Left ventricle myocardium inferior (tissue), 1 donor: Measurements from ENCODE around the gene DMP1. TPM values are rescaled to one million over a fixed set of nuclear protein-coding genes. Genes with fewer than 3 reads are reported as not detected.

Source experiments
- DNase-seq: peaks from one replicate; pipeline ENCODE4 v3.0.0-alpha.2; 2020
- H3K27ac ChIP-seq: fragments of 200-600 bp; replicated peaks from 2 replicates; pipeline ENCODE4 v1.8.0; 2021
- H3K27me3 ChIP-seq: fragments of 200-600 bp; 2 replicates; pipeline ENCODE4 v1.8.0; 2021; ENCODE audit warnings: low read depth
- H3K36me3 ChIP-seq: fragments of 200-600 bp; 2 replicates; pipeline ENCODE4 v1.8.0; 2021
- H3K4me1 ChIP-seq: fragments of 200-600 bp; 2 replicates; pipeline ENCODE4 v1.8.0; 2021
- H3K4me3 ChIP-seq: fragments of 200-600 bp; 2 replicates; pipeline ENCODE4 v1.8.0; 2021; ENCODE audit warnings: mild to moderate bottlenecking, moderate library complexity
- H3K9me3 ChIP-seq: fragments of 200-600 bp; replicated peaks from 2 replicates; pipeline ENCODE4 v1.8.0; 2021
- CTCF ChIP-seq: fragments of 200-600 bp; IDR thresholded peaks from 2 replicates; pipeline ENCODE4 v1.8.0; 2021; ENCODE audit warnings: antibody characterized with exemption, mild to moderate bottlenecking, borderline replicate concordance
- intact Hi-C: fragments of 100-400 bp; cut with micrococcal nuclease; formaldehyde crosslinking; loops from one replicate; pipeline ENCODE4 v1.11.0; 2022
- long read RNA-seq: library from polyadenylated mRNA; unstranded; transcript quantifications from one replicate; pipeline ENCODE4 v2.0.0, GENCODE V29; 2021
- total RNA-seq: library from RNA; stranded (reverse); fragmentation: NEBNext Ultra II Directional; extraction: Animal tissue kit (Norgen Biotek cat#: 25700); gene quantifications from one replicate; pipeline ENCODE4 v1.2.1, GENCODE V29; 2021
- donor health status: DM: no; HTN: yes; CAD: no; lungs with severe emphysema.

Gene DMP1
- not detected for total RNA-seq
- long read RNA-seq = 0 reads

- Histone ChIP-seq H3K36me3 (no peaks in the 10 kb centered on the region), H3K27me3 (no peaks in the 10 kb centered on the region), H3K4me3 (no peak within 1 kb of the TSS), H3K27ac (no peak within 1 kb of the TSS), H3K9me3 (no peaks in the 10 kb centered on the region), H3K4me1 (no peaks in the 10 kb centered on the region)
- intact Hi-C loops = no loop called here
- no peak for DNase-seq
- TF ChIP-seq CTCF = no peak
These were observed at the start of gene DMP1 for GRCh38 chr4:87649980-87650379. DMP1 (plus strand) TSS chr4:87650280; CDS start chr4:87656493, 6,213 bp downstream.

- H3K36me3 ChIP-seq = no peaks in the 10 kb centered on the region
- H3K9me3 ChIP-seq = peaks cover 12% of the 10 kb centered on the region
- intact Hi-C loops = no loop called here
- H3K4me1 ChIP-seq = no peaks in the 10 kb centered on the region
- no peak for DNase-seq
- H3K27ac ChIP-seq = no peak overlapping the region
- H3K4me3 ChIP-seq = no peak overlapping the region
- TF ChIP-seq CTCF = no peak
- no peaks in the 10 kb centered on the region for H3K27me3 ChIP-seq
These were observed 48.7 kb upstream of the DMP1 start for GRCh38 chr4:87601361-87601760.

- Histone ChIP-seq H3K27me3 (peaks cover 16% of the 10 kb centered on the region), H3K4me1 (no peaks in the 10 kb centered on the region), H3K9me3 (no peaks in the 10 kb centered on the region), H3K36me3 (no peaks in the 10 kb centered on the region), H3K4me3 (no peak within 1 kb of the TSS), H3K27ac (no peak within 1 kb of the TSS)
- intact Hi-C loops = no loop called here
- TF ChIP-seq CTCF = no peak
- no peak for DNase-seq
These were observed 41.9 kb upstream of the DMP1 start, which contains the start of gene DSPP for GRCh38 chr4:87608229-87608628. DSPP (plus strand) TSS chr4:87608529; CDS start chr4:87610909, 2,380 bp downstream.

- H3K4me3 ChIP-seq = no peak overlapping the region
- intact Hi-C loops = no loop called here
These were observed 35.7 kb upstream of the DMP1 start for GRCh38 chr4:87614292-87614890.

GRCh38 chr4:87616268-87616667 is 33.8 kb upstream of the DMP1 start:
- intact Hi-C loops = no loop called here

More at GRCh38 chr4:87614292-87614890, 35.7 kb upstream of the DMP1 start:
- no peak for DNase-seq
- Histone ChIP-seq H3K36me3 (no peaks in the 10 kb centered on the region), H3K9me3 (no peaks in the 10 kb centered on the region), H3K27me3 (peaks cover 16% of the 10 kb centered on the region), H3K27ac (no peak overlapping the region), H3K4me1 (no peaks in the 10 kb centered on the region)
- no peak for TF ChIP-seq CTCF

More at GRCh38 chr4:87616268-87616667, 33.8 kb upstream of the DMP1 start:
- DNase-seq = no peak
- peaks cover 6% of the 10 kb centered on the region for H3K4me1 ChIP-seq
- H3K9me3 ChIP-seq = no peaks in the 10 kb centered on the region
- peaks cover 14% of the 10 kb centered on the region for H3K27me3 ChIP-seq
- H3K27ac ChIP-seq = no peak overlapping the region
- TF ChIP-seq CTCF = no peak
- H3K4me3 ChIP-seq = no peak overlapping the region
- no peaks in the 10 kb centered on the region for H3K36me3 ChIP-seq
